A204.1 (cell line): ENCODE results near the gene VPS13D.

Experiments used
- FAIRE-seq: peaks from 2 replicates; lab custom pipeline; 2012; peaks lifted over from hg19 to GRCh38; lab: Jason Lieb, UNC

Gene VPS13D

DNA sequence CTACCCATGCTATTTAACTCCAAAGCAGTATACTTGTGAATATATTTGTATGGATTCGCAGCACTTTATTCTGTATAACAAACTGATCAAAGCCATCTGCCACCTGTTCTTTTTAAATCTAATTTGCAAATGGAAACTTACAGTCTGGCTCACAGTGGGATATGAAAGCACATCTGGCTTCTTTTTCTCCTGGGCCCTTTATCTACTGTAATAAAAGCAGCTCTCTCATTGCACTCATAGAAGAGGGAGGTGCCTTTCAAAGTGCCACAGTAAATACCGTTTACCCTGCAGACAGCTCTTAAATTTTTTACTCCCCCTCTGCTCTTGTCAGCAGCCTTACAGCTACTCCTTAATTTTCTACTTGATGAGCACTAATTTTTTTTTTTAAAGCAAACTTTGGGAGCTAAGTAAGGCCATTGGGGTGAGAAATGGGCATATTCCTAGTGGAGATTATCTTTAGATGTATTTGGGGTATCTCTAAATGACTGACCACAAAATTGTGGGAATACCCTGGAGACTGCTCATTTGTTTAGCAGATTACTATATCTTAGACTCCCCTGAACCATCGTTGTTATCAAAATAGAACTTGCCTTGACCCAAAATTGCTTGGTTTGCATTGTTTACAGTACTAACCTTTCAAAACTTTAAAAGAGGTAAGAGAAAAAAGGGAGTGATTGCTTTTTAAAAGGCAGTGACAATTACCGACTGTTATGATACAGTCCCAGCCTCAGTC, 110.1 kb downstream of the VPS13D start:
- no peak for FAIRE-seq

DNA sequence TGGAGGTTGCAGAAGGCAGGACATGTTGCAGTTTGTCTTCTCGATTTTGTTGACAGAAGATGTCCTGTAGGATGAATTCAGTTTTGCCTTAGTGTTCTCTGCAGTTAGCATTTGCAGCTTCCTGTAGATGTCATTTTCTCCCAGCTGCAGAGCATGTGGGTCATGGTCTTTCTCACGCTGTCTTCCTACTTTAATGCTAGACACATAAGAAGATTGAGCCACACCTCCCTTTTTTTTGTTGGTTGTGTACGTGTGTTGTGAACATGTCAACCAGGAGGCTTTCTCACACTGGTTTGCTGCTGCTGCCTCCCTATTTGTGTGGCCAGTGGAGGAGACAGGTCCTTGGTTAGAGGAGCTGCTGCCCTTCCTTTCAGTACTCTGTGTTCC, 110.7 kb downstream of the VPS13D start:
- FAIRE-seq = no peak

DNA sequence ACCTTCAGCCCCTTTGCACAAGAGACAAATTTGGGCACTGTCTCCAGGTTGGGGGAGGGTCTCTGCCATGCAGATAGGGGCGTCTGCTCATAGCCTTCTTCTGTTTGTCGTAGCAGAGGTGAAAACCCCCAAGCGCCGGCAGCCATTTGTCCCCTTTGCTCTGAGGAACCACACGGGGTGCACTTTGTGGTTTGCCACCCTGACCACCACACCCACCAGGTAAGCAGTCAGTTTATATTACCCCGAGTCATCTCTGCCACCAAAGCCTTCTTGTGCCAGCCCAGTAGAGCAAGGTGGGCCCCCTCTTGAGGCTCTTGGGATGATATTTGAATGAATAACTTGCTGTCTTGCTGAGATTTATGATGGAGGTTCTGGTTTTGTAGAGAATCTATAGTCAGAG, 111.8 kb downstream of the VPS13D start:
- no peak for FAIRE-seq

GRCh38 chr1:12342401-12343003, 112.7 kb downstream of the VPS13D start:
- no peak for FAIRE-seq

GRCh38 chr1:12343823-12344487, 114.1 kb downstream of the VPS13D start:
- FAIRE-seq = no peak

DNA sequence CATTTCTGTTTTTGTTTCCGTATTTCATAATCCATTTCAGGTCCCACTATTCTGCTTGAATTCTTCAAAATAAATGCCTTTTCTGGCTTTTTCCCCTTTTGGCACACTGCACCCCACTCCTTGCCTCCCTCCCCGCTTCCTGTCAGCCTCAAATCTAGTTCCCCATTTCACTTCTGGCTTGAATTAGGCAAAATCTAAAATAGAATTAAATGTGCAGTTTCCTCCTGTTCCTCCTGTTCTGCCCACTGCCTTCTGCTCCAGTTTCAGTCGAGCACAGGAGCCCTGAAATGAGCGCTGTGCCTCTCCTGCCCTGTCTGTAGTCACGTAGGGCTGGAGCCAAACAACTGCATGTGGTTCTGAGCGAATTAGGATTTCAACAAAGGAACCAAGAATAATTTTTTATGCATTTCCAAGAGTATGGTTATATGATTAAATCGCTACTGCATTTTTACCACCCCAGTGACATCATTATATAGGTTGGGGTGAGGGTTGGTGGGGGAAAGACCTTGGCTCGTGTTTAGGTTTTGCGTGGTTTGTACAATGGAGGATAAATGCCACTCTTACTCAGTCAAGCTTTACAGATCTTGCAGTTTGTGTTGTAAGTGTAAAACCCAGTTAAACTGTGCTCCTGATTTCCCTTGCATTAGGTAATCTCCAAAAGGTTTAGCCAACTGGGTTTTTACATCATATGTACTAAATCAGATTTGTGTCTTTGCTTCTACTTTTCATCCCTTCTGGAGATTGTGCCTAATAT, 114.9 kb downstream of the VPS13D start:
- FAIRE-seq = no peak

GRCh38 chr1:12345350-12346217, 115.8 kb downstream of the VPS13D start:
- FAIRE-seq = no peak

DNA sequence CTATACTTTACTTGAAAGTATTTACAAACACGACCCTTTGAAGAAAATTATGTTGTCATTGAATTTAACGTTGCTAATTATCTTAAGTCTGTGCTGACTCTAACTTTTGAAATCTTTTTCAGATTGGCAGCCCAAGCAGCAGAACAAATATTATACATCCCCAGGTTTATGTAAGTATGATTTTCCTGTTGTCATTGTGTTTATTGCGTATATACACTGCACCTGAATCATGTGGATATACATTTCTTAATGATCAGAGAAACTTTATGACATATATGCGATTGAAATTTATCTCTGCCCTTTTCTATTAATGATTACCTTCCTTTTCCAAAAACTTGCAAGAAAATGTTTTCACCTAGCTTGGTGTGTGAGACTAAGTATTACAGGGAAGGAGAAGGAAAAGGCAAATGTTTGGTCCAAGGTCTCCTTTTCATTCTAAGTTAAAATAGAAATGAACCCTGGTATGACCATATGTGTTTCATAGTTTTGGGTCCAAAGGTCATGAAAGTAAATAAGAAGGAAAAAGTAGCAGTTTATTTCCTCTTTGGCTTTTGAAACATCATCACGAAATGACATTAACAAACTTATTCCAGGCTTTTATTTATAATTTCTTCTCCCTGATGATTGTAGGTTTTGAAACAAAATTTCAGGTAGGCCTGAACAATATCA, 116.8 kb downstream of the VPS13D start:
- FAIRE-seq = no peak

DNA sequence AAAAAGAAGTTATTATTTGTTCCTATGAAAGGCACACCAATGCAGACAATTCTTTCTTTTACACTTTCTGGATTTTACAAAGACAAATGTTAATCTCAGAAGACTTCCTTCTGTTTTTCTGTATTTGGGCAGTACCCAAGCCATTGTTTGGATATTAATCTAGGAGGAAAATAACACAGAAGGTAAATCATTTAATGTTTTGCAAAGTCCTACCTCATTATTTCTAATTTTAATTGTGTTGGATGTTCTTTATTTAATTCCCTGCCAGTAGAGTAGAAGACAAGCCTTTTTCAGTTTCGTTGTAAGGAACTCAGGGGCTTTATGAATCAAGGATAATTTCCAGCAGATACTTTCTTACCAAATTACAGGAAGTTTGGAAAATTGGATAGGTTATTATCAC, 118.3 kb downstream of the VPS13D start:
- FAIRE-seq = no peak

DNA sequence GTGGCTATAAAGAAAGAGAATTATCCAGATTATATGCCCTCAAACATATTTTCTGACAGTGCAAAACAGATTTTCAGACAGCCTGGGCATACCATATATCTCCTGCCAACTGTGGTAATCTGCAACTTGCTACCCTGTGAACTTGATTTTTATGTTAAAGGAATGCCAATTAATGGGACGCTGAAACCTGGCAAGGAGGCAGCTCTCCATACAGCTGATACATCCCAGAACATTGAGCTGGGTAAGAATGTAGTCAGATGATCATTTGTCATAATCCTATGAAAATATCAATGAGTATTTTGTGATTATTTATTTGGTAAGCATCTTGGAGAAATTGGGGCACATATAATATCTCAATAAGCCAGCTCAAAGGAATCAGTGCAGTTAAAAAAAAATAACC, 124.2 kb downstream of the VPS13D start:
- no peak for FAIRE-seq

DNA sequence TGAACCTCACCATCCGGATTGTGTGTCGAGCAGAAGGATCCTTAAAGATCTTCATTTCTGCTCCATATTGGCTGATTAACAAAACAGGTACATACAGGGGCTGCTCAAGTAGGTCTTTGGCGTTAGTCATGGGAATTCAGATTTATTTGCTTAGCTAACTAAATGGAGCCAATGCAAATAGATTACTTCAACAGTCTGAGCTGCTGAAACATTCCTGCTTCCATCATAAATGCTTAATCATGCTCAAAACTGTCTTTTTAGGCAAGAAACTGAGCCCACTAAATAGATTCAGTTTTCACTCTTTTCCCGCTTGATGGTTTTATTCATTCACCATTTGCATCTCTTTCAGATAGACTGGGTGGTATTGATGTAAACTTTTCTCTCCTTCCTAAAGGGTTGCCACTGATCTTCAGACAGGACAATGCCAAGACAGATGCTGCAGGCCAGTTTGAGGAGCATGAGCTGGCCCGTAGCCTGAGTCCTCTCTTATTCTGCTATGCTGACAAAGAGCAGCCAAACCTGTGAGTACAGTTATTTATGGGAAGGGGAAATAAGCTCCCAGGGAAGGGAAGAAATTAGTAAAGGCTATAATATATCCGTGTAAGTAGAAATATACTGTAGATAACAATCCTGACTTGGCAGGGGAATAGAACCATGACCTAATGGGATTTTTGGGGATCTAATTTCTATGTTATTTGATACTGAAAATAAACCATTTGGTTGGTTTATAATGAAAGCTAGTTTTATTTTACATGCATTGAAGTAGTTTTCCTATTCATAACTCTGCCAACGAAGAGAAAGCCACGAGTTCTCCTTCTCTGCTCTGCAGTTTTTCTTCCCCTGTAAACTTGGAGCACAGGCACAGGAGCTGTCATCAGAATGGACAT, 126.4 kb downstream of the VPS13D start:
- FAIRE-seq = no peak

GRCh38 chr1:12358499-12358898, 128.7 kb downstream of the VPS13D start:
- no peak for FAIRE-seq

DNA sequence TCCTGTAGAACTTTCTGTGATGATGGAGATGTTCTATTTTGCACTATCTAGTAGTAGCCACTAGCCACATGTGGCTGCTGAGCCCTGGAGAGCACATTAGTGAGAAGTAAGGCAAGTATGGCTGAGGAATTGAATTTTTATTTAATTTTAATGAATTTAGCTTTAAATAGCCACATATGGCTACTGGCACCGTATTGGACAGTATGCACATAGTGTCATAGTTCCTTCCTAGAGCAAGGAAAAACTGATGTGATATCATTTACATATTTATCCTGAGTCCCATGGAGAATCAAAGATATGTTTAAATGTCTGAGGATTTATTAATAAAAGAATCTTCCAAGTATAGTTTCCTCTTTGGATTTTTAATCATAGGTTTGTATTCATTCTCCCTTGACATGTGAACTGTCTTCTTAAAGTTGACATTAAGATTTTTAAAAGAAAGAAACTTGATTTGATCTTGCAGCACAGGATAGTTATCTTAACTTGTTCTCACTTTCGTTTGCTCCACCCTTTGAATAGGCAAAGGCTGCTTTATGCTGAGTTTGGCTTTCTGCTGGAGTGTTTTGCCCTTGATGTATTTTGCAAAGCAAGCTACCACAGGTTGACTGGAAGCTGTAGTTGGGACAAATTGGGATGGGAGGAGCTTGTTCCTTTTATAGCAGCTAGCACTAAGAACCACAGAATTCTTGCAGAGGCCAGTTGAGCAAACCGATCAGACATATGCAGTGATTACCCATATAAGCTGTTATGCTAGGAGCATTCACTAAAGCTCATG, 129.7 kb downstream of the VPS13D start:
- no peak for FAIRE-seq

GRCh38 chr1:12368646-12369045, 138.8 kb downstream of the VPS13D start:
- no peak for FAIRE-seq

- no peak for FAIRE-seq
Observed at GRCh38 chr1:12369258-12369657, 139.4 kb downstream of the VPS13D start.

- no peak for FAIRE-seq
Observed at GRCh38 chr1:12370333-12370975, 140.6 kb downstream of the VPS13D start.

GRCh38 chr1:12371053-12371452, 141.2 kb downstream of the VPS13D start:
- FAIRE-seq = no peak

DNA sequence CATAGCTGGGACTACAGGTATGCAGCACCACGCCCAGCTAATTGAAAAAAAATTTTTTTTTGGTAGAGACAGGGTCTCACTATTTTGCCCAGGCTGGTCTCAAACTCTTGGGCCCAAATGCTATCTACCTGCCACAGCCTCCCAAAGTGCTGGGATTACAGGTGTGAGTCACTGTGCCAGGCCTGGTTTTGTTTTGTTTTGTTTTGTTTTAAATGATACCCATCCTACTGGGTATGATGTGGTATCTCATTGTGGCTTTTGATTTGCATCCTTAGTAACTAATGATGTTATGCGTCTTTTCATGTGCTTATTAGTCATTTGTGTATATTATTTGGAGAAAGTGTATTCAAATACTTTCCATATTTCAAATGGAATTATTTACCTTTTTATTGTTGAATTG, 142.3 kb downstream of the VPS13D start:
- no peak for FAIRE-seq

DNA sequence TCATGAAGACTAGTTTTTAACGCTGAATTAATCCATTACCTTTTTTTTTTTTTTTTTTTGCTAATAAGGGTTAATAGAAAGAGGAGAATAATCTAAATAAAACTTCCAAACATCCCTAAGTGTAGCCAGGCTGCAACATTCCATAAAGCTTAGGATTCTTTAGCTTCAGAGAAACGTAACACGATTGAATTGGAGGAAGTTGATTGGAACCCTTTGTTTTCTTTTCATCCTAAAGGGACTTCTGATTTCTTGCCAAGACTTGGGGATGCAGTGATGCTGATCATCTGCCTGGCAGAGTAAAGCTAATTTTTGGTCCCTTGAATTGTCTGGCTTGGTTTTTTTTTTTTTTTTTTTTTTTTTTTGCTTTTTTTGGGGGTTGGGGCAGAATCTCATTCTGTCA, 142.9 kb downstream of the VPS13D start:
- no peak for FAIRE-seq
